Activated T-cell treated with anti-CD3 and anti-CD28 coated beads, Interleukin-2, amount 50 U/mL, for 24 hours (primary cell): ENCODE results near the gene CILP.

ENCODE experiments used
- DNase-seq: peaks from one replicate; pipeline ENCODE4 v3.0.0-alpha.2; 2020
- H3K27ac Mint-ChIP-seq: 2 replicates; pipeline ENCODE4 v1.8.0; 2020; ENCODE audit warnings: mild to moderate bottlenecking, mixed read lengths
- H3K27me3 Mint-ChIP-seq: 2 replicates; pipeline ENCODE4 v1.8.0; 2020; ENCODE audit warnings: mixed read lengths
- H3K36me3 Mint-ChIP-seq: 2 replicates; pipeline ENCODE4 v1.8.0; 2020; ENCODE audit warnings: low read depth, mixed read lengths
- H3K4me1 Mint-ChIP-seq: 2 replicates; pipeline ENCODE4 v1.8.0; 2020; ENCODE audit warnings: low read depth, mixed read lengths
- H3K4me3 Mint-ChIP-seq: 2 replicates; pipeline ENCODE4 v1.8.0; 2020; ENCODE audit warnings: mild to moderate bottlenecking, moderate library complexity, mixed read lengths
- H3K9me3 Mint-ChIP-seq: 2 replicates; pipeline ENCODE4 v1.8.0; 2020; ENCODE audit warnings: mixed read lengths

CILP gene

GRCh38 chr15:65213241-65213640 is 2.0 kb upstream of the CILP start:
- no peak for DNase-seq
- Mint-ChIP-seq H3K36me3 (no peaks in the 10 kb centered on the region), H3K27ac (no peak overlapping the region), H3K4me3 (no peak overlapping the region), H3K27me3 (no peaks in the 10 kb centered on the region), H3K9me3 (no peaks in the 10 kb centered on the region), H3K4me1 (peaks cover 9% of the 10 kb centered on the region)

- H3K4me3 Mint-ChIP-seq, result no peak overlapping the region
- H3K4me1 Mint-ChIP-seq, result peaks cover 2% of the 10 kb centered on the region
- no peak overlapping the region for H3K27ac Mint-ChIP-seq
- DNase-seq, result peak; percentile 55
- H3K9me3 Mint-ChIP-seq, result no peaks in the 10 kb centered on the region
- H3K27me3 Mint-ChIP-seq, result no peaks in the 10 kb centered on the region
- no peaks in the 10 kb centered on the region for H3K36me3 Mint-ChIP-seq
Observed at GRCh38 chr15:65212097-65212496, 824 bp upstream of the CILP start.

GRCh38 chr15:65211482-65211982 is 259 bp upstream of the CILP start:
- Mint-ChIP-seq H3K4me3 (no peak overlapping the region), H3K9me3 (no peaks in the 10 kb centered on the region), H3K4me1 (no peaks in the 10 kb centered on the region), H3K36me3 (no peaks in the 10 kb centered on the region), H3K27me3 (no peaks in the 10 kb centered on the region), H3K27ac (no peak overlapping the region)
- no peak for DNase-seq

- H3K4me1 Mint-ChIP-seq, result no peaks in the 10 kb centered on the region
- H3K36me3 Mint-ChIP-seq, result no peaks in the 10 kb centered on the region
- H3K4me3 Mint-ChIP-seq, result no peak overlapping the region
- no peak for DNase-seq
- no peaks in the 10 kb centered on the region for H3K27me3 Mint-ChIP-seq
- H3K9me3 Mint-ChIP-seq, result no peaks in the 10 kb centered on the region
- H3K27ac Mint-ChIP-seq, result no peak overlapping the region
Observed at GRCh38 chr15:65209701-65210643, 1.3 kb downstream of the CILP start.

GRCh38 chr15:65208647-65209046 is 2.6 kb downstream of the CILP start:
- Mint-ChIP-seq H3K4me1 (no peaks in the 10 kb centered on the region), H3K4me3 (no peak overlapping the region), H3K27ac (no peak overlapping the region), H3K9me3 (no peaks in the 10 kb centered on the region), H3K36me3 (no peaks in the 10 kb centered on the region), H3K27me3 (no peaks in the 10 kb centered on the region)
- no peak for DNase-seq

GRCh38 chr15:65207280-65207840 is 3.9 kb downstream of the CILP start:
- no peaks in the 10 kb centered on the region for H3K36me3 Mint-ChIP-seq
- no peaks in the 10 kb centered on the region for H3K27me3 Mint-ChIP-seq
- H3K27ac Mint-ChIP-seq, result no peak overlapping the region
- no peaks in the 10 kb centered on the region for H3K9me3 Mint-ChIP-seq
- no peak for DNase-seq
- H3K4me1 Mint-ChIP-seq, result no peaks in the 10 kb centered on the region
- no peak overlapping the region for H3K4me3 Mint-ChIP-seq

GRCh38 chr15:65206750-65207149 is 4.5 kb downstream of the CILP start:
- Mint-ChIP-seq H3K4me1 (no peaks in the 10 kb centered on the region), H3K27ac (no peak overlapping the region), H3K36me3 (no peaks in the 10 kb centered on the region), H3K4me3 (no peak overlapping the region), H3K27me3 (no peaks in the 10 kb centered on the region), H3K9me3 (no peaks in the 10 kb centered on the region)
- DNase-seq, result no peak

GRCh38 chr15:65204931-65205660 is 6.2 kb downstream of the CILP start:
- Mint-ChIP-seq H3K27me3 (no peaks in the 10 kb centered on the region), H3K4me3 (no peak overlapping the region), H3K9me3 (no peaks in the 10 kb centered on the region), H3K4me1 (no peaks in the 10 kb centered on the region), H3K27ac (no peak overlapping the region), H3K36me3 (no peaks in the 10 kb centered on the region)
- DNase-seq, result no peak

- no peaks in the 10 kb centered on the region for H3K36me3 Mint-ChIP-seq
- no peaks in the 10 kb centered on the region for H3K9me3 Mint-ChIP-seq
- DNase-seq, result no peak
- no peak overlapping the region for H3K27ac Mint-ChIP-seq
- no peaks in the 10 kb centered on the region for H3K4me1 Mint-ChIP-seq
- H3K27me3 Mint-ChIP-seq, result no peaks in the 10 kb centered on the region
- H3K4me3 Mint-ChIP-seq, result no peak overlapping the region
Observed at GRCh38 chr15:65204236-65204930, 6.9 kb downstream of the CILP start.

- H3K9me3 Mint-ChIP-seq, result no peaks in the 10 kb centered on the region
- H3K4me1 Mint-ChIP-seq, result no peaks in the 10 kb centered on the region
- no peak overlapping the region for H3K4me3 Mint-ChIP-seq
- no peak for DNase-seq
- no peaks in the 10 kb centered on the region for H3K36me3 Mint-ChIP-seq
- no peak overlapping the region for H3K27ac Mint-ChIP-seq
- no peaks in the 10 kb centered on the region for H3K27me3 Mint-ChIP-seq
Observed at GRCh38 chr15:65201918-65202317, 9.4 kb downstream of the CILP start.

- no peak overlapping the region for H3K4me3 Mint-ChIP-seq
- H3K27ac Mint-ChIP-seq, result no peak overlapping the region
- no peaks in the 10 kb centered on the region for H3K4me1 Mint-ChIP-seq
- H3K27me3 Mint-ChIP-seq, result no peaks in the 10 kb centered on the region
- no peaks in the 10 kb centered on the region for H3K36me3 Mint-ChIP-seq
- H3K9me3 Mint-ChIP-seq, result no peaks in the 10 kb centered on the region
- no peak for DNase-seq
Observed at GRCh38 chr15:65198571-65198970, 12.7 kb downstream of the CILP start.

- H3K27ac Mint-ChIP-seq, result no peak overlapping the region
- no peaks in the 10 kb centered on the region for H3K9me3 Mint-ChIP-seq
- no peaks in the 10 kb centered on the region for H3K4me1 Mint-ChIP-seq
- no peaks in the 10 kb centered on the region for H3K27me3 Mint-ChIP-seq
- no peak for DNase-seq
- no peak overlapping the region for H3K4me3 Mint-ChIP-seq
- no peaks in the 10 kb centered on the region for H3K36me3 Mint-ChIP-seq
Observed at GRCh38 chr15:65197337-65197645, 14.0 kb downstream of the CILP start.

GRCh38 chr15:65196637-65197336 is 14.5 kb downstream of the CILP start:
- H3K36me3 Mint-ChIP-seq, result no peaks in the 10 kb centered on the region

GRCh38 chr15:65195548-65195923 is 15.7 kb downstream of the CILP start:
- DNase-seq, result no peak
- H3K36me3 Mint-ChIP-seq, result no peaks in the 10 kb centered on the region
- H3K9me3 Mint-ChIP-seq, result no peaks in the 10 kb centered on the region
- H3K27me3 Mint-ChIP-seq, result no peaks in the 10 kb centered on the region
- no peaks in the 10 kb centered on the region for H3K4me1 Mint-ChIP-seq
- H3K27ac Mint-ChIP-seq, result no peak overlapping the region
- H3K4me3 Mint-ChIP-seq, result no peak overlapping the region

More at GRCh38 chr15:65196637-65197336, 14.5 kb downstream of the CILP start:
- no peak for DNase-seq
- Mint-ChIP-seq H3K4me3 (no peak overlapping the region), H3K27ac (no peak overlapping the region), H3K4me1 (no peaks in the 10 kb centered on the region), H3K9me3 (no peaks in the 10 kb centered on the region), H3K27me3 (no peaks in the 10 kb centered on the region)
